ENCODE results near the gene CDC7.

DNA sequence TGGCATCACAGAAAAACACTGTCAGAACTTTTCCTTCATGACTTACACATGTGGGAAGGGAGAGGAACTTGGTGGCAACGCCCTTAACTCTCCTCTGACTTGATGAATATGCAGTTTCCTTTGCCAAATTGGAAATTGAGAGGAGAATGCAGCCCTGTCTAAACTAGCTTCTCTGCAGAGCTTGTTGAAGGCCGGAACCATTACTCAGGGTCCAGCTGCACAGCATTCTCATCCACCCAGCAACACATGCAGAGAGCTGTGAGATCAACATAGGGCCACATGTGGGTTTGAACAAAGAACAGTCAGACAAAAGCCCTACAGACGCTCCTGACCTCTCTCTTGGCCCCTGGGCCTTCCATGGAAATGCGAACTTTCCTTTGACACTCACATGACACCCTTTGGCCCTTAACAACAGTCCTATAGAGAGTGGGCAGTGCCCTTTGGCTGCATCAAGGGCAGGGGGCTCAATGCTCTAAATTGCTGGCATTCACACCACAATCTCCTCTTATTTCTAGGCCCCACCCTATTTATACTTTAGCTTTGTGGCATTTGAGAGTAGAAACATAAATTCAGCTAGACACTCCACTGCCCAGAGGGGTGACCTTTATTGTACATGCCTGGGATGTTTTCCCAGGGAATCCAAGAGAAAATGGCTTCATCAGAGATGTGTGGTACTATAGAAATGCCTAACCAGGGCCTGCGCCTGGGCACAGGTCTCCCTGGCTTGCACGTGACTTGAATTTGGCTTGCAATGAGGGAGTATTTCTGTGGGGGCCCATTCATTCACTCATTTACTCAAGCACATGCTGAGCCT, 64.4 kb downstream of the CDC7 start:
- TF ChIP-seq EZH2phosphoT487 (conservative IDR thresholded peaks at IDR 0.05; ENCODE audit: low read length): no peak
- TF ChIP-seq CTCF (IDR thresholded peaks at IDR 0.05; ENCODE audit: insufficient read depth, low read length, poor library complexity, severe bottlenecking): no peak

Data from SU-DHL-6 (cell line).